ENCODE results near the gene SNX2.

- TF ChIP-seq CTCF (IDR thresholded peaks at IDR 0.05; ENCODE audit: low read depth, low read length, missing input control) (no peak), TAF1 (conservative IDR thresholded peaks at IDR 0.05) (no peak), SP1 (IDR thresholded peaks at IDR 0.05) (no peak), YY1 (IDR thresholded peaks at IDR 0.05) (no peak), REST (IDR thresholded peaks at IDR 0.05) (no peak), FOXA1 (IDR thresholded peaks at IDR 0.05) (no peak)
These were observed 35.5 kb downstream of the SNX2 start for GRCh38 chr5:122810405-122810804.
